Right cardiac atrium (tissue), 5 donors: Measurements from ENCODE around the gene CD86. TPM values are rescaled to one million over a fixed set of nuclear protein-coding genes. Genes with fewer than 3 reads are reported as not detected.

Experiments
- ATAC-seq, 2 donors: fragments of 200-7000 bp; cut with Tn5 transposase; one replicate each; pipeline versions ENCODE4 v1.8.0 to v1.9.1; 2020; ENCODE audit warnings: moderate library complexity in 2 of 2, mild to moderate bottlenecking in 1 of 2
- DNase-seq, 3 donors: peaks; one replicate each; pipeline ENCODE4 v3.0.0-alpha.2; 2020
- H3K27ac ChIP-seq: one replicate; pipeline ENCODE4 v1.5.1; 2013; ENCODE audit warnings: mild to moderate bottlenecking, low read length, control low read depth, moderate library complexity
- H3K27me3 ChIP-seq: one replicate; pipeline ENCODE4 v1.6.1; 2013; ENCODE audit not compliant: control insufficient read depth, insufficient read depth
- H3K4me1 ChIP-seq: one replicate; pipeline ENCODE4 v1.6.1; 2013; ENCODE audit warnings: low read length; ENCODE audit not compliant: control insufficient read depth, insufficient read depth
- H3K4me3 ChIP-seq: one replicate; pipeline ENCODE4 v1.5.1; 2013; ENCODE audit warnings: low read length, control low read depth
- H3K9me3 ChIP-seq: one replicate; pipeline ENCODE4 v1.6.1; 2013; ENCODE audit warnings: low read length; ENCODE audit not compliant: control insufficient read depth
- WGBS: extraction: QIAGEN DNeasy Blood & Tissue Kit; methylation state at CpG from one replicate; pipeline ENCODE4 v1.1.7; 2013; 5-methylcytosine and 5-hydroxymethylcytosine counted together
- intact Hi-C, 4 donors: fragments of 100-400 bp; cut with DNase I; formaldehyde crosslinking; loops; one replicate each; pipeline versions ENCODE4 v1.11.0 to v1.14.0; 2022 to 2023
- polyA plus RNA-seq: library from polyadenylated mRNA; stranded (reverse); fragments of 200-250 nt; gene quantifications from one replicate; pipeline ENCODE4 v1.2.3, GENCODE V29; 2013
- total RNA-seq, 4 donors: library from RNA; stranded (reverse); fragmentation: NEBNext Ultra II Directional; extraction: Animal tissue kit (Norgen Biotek cat#: 25700); gene quantifications; one replicate each; pipeline ENCODE4 v1.2.1, GENCODE V29; 2021
- donor health status: healthy with polysubstance abuse.
- donor health status: DM: no; HTN: yes; CAD: no.
- donor health status: DM: no; HTN: no; CAD: no.
- donor health status: DM: no; HTN: yes; CAD: no; lungs with severe emphysema.
- donor health status: DM: yes; HTN: yes; CAD: no.

CD86 gene
- total and polyA plus RNA-seq, 5 donors, result 0.91 to 5.4 (median 4.7) TPM

- Histone ChIP-seq H3K27ac (no peak overlapping the region), H3K4me1 (no peaks in the 10 kb centered on the region), H3K4me3 (no peak overlapping the region), H3K27me3 (no peaks in the 10 kb centered on the region), H3K9me3 (no peaks in the 10 kb centered on the region)
- DNase-seq (no peak), ATAC-seq (no peak)
- intact Hi-C loops, result no loop called here
Observed at GRCh38 chr3:122167630-122168029, 112.5 kb downstream of the CD86 start.

DNA sequence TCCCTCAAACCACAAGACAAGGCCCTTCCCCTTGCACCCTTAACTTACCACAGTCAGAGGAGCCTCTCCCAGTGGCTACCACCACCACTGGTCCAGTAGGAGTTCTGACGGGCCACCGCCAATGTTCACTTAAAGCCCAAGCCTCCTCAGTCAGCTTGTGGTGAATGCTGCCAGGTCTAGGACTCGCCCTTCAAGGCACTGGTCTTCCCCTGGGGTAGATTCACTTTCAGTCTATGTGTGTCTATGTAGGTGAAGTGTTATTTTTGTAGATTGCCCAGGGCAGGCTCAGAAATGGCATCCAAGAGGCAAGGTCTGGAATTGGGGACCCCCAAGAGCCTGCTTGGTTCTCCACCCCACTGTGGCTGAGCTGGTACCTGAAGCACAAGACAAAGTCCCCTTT, 112.9 kb downstream of the CD86 start:
- ATAC-seq (no peak), DNase-seq (no peak)
- no peaks in the 10 kb centered on the region for H3K27me3 ChIP-seq
- no peak overlapping the region for H3K27ac ChIP-seq
- H3K4me3 ChIP-seq, result no peak overlapping the region
- intact Hi-C loops, result no loop called here
- WGBS, result 82% methylated on average over 3 of the region's 3 CpGs
- no peaks in the 10 kb centered on the region for H3K9me3 ChIP-seq
- H3K4me1 ChIP-seq, result no peaks in the 10 kb centered on the region

- DNase-seq, result no peak
- Histone ChIP-seq H3K9me3 (no peaks in the 10 kb centered on the region), H3K4me3 (no peak overlapping the region), H3K27me3 (no peaks in the 10 kb centered on the region), H3K27ac (no peak overlapping the region), H3K4me1 (no peaks in the 10 kb centered on the region)
- no peak for ATAC-seq
- 79% methylated on average over 3 of the region's 3 CpGs for WGBS
- intact Hi-C loops, result no loop called here
Observed at GRCh38 chr3:122169911-122170310, 114.7 kb downstream of the CD86 start.

Other genes starting within 250 kb of the CD86 start
- 10 to 100 TPM in 1 of 4 donors, 1 to 10 TPM in 3; 8.9 to 10.2 (median 9.4) TPM for gene IQCB1, start 220.3 kb upstream of the CD86 start, total RNA-seq
- gene IQCB1, start 220.3 kb upstream of the CD86 start, polyA plus RNA-seq, result 5.9 TPM
- 1 to 10 TPM; 4.4 to 7.1 (median 5.3) TPM for gene EAF2, start 220.2 kb upstream of the CD86 start, total RNA-seq
- 6.0 TPM for gene EAF2, start 220.2 kb upstream of the CD86 start, polyA plus RNA-seq
- gene SLC15A2, start 161.0 kb upstream of the CD86 start, total RNA-seq, result 1 to 10 TPM in 3 of 4 donors, under 1 TPM in 1; 0.56 to 8.5 (median 6.6) TPM
- 1.4 TPM for gene SLC15A2, start 161.0 kb upstream of the CD86 start, polyA plus RNA-seq
- gene ILDR1, start 33.1 kb upstream of the CD86 start, total RNA-seq, result not detected
- not detected for gene ILDR1, start 33.1 kb upstream of the CD86 start, polyA plus RNA-seq
- gene CASR, start 128.3 kb downstream of the CD86 start, total RNA-seq, result not detected
- not detected for gene CASR, start 128.3 kb downstream of the CD86 start, polyA plus RNA-seq